Subcutaneous abdominal adipose tissue (tissue), 5 donors: ENCODE results near the gene NELFB.

ENCODE experiments used
- H3K27ac ChIP-seq: one replicate; pipeline ENCODE4 v1.7.0; 2013; ENCODE audit warnings: low read depth, mild to moderate bottlenecking, inconsistent platforms, low read length, moderate library complexity
- H3K27me3 ChIP-seq, 5 donors: one replicate each; pipeline ENCODE4 v1.7.0; 2013; ENCODE audit warnings: low read length in 5 of 5, inconsistent platforms in 1 of 5; ENCODE audit not compliant: control insufficient read depth in 5 of 5, insufficient read depth in 4 of 5
- H3K36me3 ChIP-seq, 5 donors: one replicate each; pipeline ENCODE4 v1.7.0; 2013; ENCODE audit warnings: low read length in 5 of 5; ENCODE audit not compliant: control insufficient read depth in 5 of 5, insufficient read depth in 5 of 5
- H3K4me1 ChIP-seq, 5 donors: one replicate each; pipeline ENCODE4 v1.7.0; 2013; ENCODE audit warnings: low read length in 5 of 5, mild to moderate bottlenecking in 3 of 5, moderate library complexity in 1 of 5; ENCODE audit not compliant: control insufficient read depth in 5 of 5, insufficient read depth in 5 of 5
- H3K4me3 ChIP-seq, 5 donors: one replicate each; pipeline ENCODE4 v1.7.0; 2013; ENCODE audit warnings: low read length in 5 of 5, low read depth in 1 of 5
- H3K9ac ChIP-seq, 5 donors: one replicate each; pipeline ENCODE4 v1.7.0; 2013; ENCODE audit warnings: low read length in 5 of 5, mild to moderate bottlenecking in 4 of 5, moderate library complexity in 3 of 5
- H3K9me3 ChIP-seq, 5 donors: one replicate each; pipeline ENCODE4 v1.7.0; 2013; ENCODE audit warnings: low read length in 5 of 5; ENCODE audit not compliant: control insufficient read depth in 5 of 5
- donor health status: healthy.
- donor health status: healthy.
- donor health status: healthy.
- donor health status: healthy.
- donor health status: healthy.

NELFB gene

GRCh38 chr9:137217276-137218211, 37.6 kb upstream of the NELFB start:
- Histone ChIP-seq H3K36me3 (peaks cover 0 to 15% (median 12%) of the 10 kb centered on the region in 5 donors), H3K4me1 (peaks cover 0 to 29% (median 23%) of the 10 kb centered on the region in 5 donors), H3K9me3 (no peaks in the 10 kb centered on the region), H3K4me3 (peak overlapping the region; percentile 17 to 63 (median 44)), H3K27me3 (no peaks in the 10 kb centered on the region), H3K27ac (no peak overlapping the region), H3K9ac (peak overlapping the region in 3 of 5 donors; percentile 17 to 77 (median 57))

- Histone ChIP-seq H3K36me3 (peaks cover 0 to 15% (median 12%) of the 10 kb centered on the region in 5 donors), H3K4me3 (no peak overlapping the region), H3K27ac (no peak overlapping the region), H3K9ac (peak overlapping the region in 1 of 5 donors; percentile 77), H3K27me3 (no peaks in the 10 kb centered on the region), H3K4me1 (peaks cover 0 to 36% (median 29%) of the 10 kb centered on the region in 5 donors), H3K9me3 (no peaks in the 10 kb centered on the region)
Measured at GRCh38 chr9:137218212-137218753, 36.8 kb upstream of the NELFB start.

- H3K27ac ChIP-seq: no peak overlapping the region
- no peak overlapping the region for H3K4me3 ChIP-seq
- peaks cover 0 to 38% (median 32%) of the 10 kb centered on the region in 5 donors for H3K4me1 ChIP-seq
- H3K27me3 ChIP-seq: no peaks in the 10 kb centered on the region
- no peaks in the 10 kb centered on the region for H3K9me3 ChIP-seq
- H3K36me3 ChIP-seq: peaks cover 0 to 15% (median 12%) of the 10 kb centered on the region in 5 donors
- H3K9ac ChIP-seq: no peak overlapping the region
Measured at GRCh38 chr9:137218754-137219271, 36.3 kb upstream of the NELFB start.

- Histone ChIP-seq H3K9ac (no peak overlapping the region), H3K27ac (no peak overlapping the region), H3K27me3 (no peaks in the 10 kb centered on the region), H3K36me3 (peaks cover 0 to 11% (median 8%) of the 10 kb centered on the region in 5 donors), H3K4me1 (peaks cover 0 to 43% (median 36%) of the 10 kb centered on the region in 5 donors), H3K4me3 (no peak overlapping the region), H3K9me3 (no peaks in the 10 kb centered on the region)
Measured at GRCh38 chr9:137219757-137220316, 35.3 kb upstream of the NELFB start.

- no peak overlapping the region for H3K27ac ChIP-seq
Measured at GRCh38 chr9:137220317-137221094, 34.6 kb upstream of the NELFB start.

GRCh38 chr9:137221095-137221505, 34.0 kb upstream of the NELFB start:
- peaks cover 0 to 7% (median 1%) of the 10 kb centered on the region in 5 donors for H3K36me3 ChIP-seq
- H3K27me3 ChIP-seq: peaks cover 0 to 4% (median 0%) of the 10 kb centered on the region in 5 donors
- H3K9ac ChIP-seq: no peak overlapping the region
- H3K27ac ChIP-seq: no peak overlapping the region
- H3K4me1 ChIP-seq: peaks cover 0 to 43% (median 36%) of the 10 kb centered on the region in 5 donors
- H3K4me3 ChIP-seq: no peak overlapping the region
- no peaks in the 10 kb centered on the region for H3K9me3 ChIP-seq

More at GRCh38 chr9:137220317-137221094, 34.6 kb upstream of the NELFB start:
- Histone ChIP-seq H3K4me3 (no peak overlapping the region), H3K4me1 (peaks cover 0 to 43% (median 36%) of the 10 kb centered on the region in 5 donors), H3K9me3 (no peaks in the 10 kb centered on the region), H3K36me3 (peaks cover 0 to 9% (median 5%) of the 10 kb centered on the region in 5 donors), H3K27me3 (peaks cover 0 to 4% (median 0%) of the 10 kb centered on the region in 5 donors), H3K9ac (no peak overlapping the region)

GRCh38 chr9:137221506-137222111, 33.5 kb upstream of the NELFB start:
- Histone ChIP-seq H3K4me1 (peaks cover 0 to 43% (median 36%) of the 10 kb centered on the region in 5 donors), H3K27me3 (peaks cover 2 to 6% (median 4%) of the 10 kb centered on the region in 5 donors), H3K36me3 (peaks cover 0 to 1% (median 0%) of the 10 kb centered on the region in 5 donors), H3K9ac (peak overlapping the region in 1 of 5 donors; percentile 47), H3K4me3 (peak overlapping the region in 2 of 5 donors; percentile 13 to 46), H3K27ac (no peak overlapping the region), H3K9me3 (no peaks in the 10 kb centered on the region)

GRCh38 chr9:137222190-137223077, 32.7 kb upstream of the NELFB start, which contains the start of gene RNF208:
Gene RNF208, minus strand, starts transcription at chr9:137222240. Its CDS starts 1,028 bp downstream, at chr9:137221212.
- peak within 1 kb of the TSS in 4 of 5 donors; percentile 68 to 87 (median 76) for H3K9ac ChIP-seq
- H3K4me1 ChIP-seq: peaks cover 0 to 34% (median 29%) of the 10 kb centered on the region in 5 donors
- H3K27ac ChIP-seq: no peak within 1 kb of the TSS
- no peaks in the 10 kb centered on the region for H3K9me3 ChIP-seq
- peak within 1 kb of the TSS in 4 of 5 donors; percentile 67 to 81 (median 74) for H3K4me3 ChIP-seq
- H3K36me3 ChIP-seq: no peaks in the 10 kb centered on the region
- H3K27me3 ChIP-seq: peaks cover 3 to 14% (median 11%) of the 10 kb centered on the region in 5 donors
